Measurements from ENCODE around the gene MCF2L. TPM values are rescaled to one million over a fixed set of nuclear protein-coding genes. Genes with fewer than 3 reads are reported as not detected.

Gene MCF2L
- polyA plus RNA-seq, 2 donors, result 10.9 to 19.4 TPM

- H3K36me3 ChIP-seq (ENCODE audit: control insufficient read depth in 2 of 2, insufficient read depth in 2 of 2, low read length in 1 of 2), result no peaks in the 10 kb centered on the region
- WGBS, 2 donors, result 83 to 85% methylated on average over 11 of the region's 11 CpGs
- H3K4me3 ChIP-seq (ENCODE audit: low read depth in 1 of 2, low read length in 2 of 2), result no peak overlapping the region
- no peaks in the 10 kb centered on the region for H3K4me1 ChIP-seq (ENCODE audit: control insufficient read depth in 2 of 2, insufficient read depth in 2 of 2, low read length in 1 of 2)
- H3K27ac ChIP-seq (ENCODE audit: low read depth in 2 of 2, low read length in 1 of 2), result no peak overlapping the region
- peaks cover 0 to 2% of the 10 kb centered on the region in 2 donors for H3K27me3 ChIP-seq (ENCODE audit: control insufficient read depth in 1 of 2, insufficient read depth in 2 of 2, low read length in 2 of 2)
- peaks cover 0 to 3% of the 10 kb centered on the region in 2 donors for H3K9me3 ChIP-seq (ENCODE audit: control insufficient read depth in 2 of 2, insufficient read depth in 1 of 2, low read depth in 1 of 2, low read length in 1 of 2)
Measured at GRCh38 chr13:112977091-112977490, 8.1 kb downstream of the MCF2L start.

- 81 to 92% methylated on average over 10 of the region's 10 CpGs for WGBS, 2 donors
- peaks cover 0 to 2% of the 10 kb centered on the region in 2 donors for H3K27me3 ChIP-seq (ENCODE audit: control insufficient read depth in 1 of 2, insufficient read depth in 2 of 2, low read length in 2 of 2)
- no peak overlapping the region for H3K27ac ChIP-seq (ENCODE audit: low read depth in 2 of 2, low read length in 1 of 2)
- no peak overlapping the region for H3K4me3 ChIP-seq (ENCODE audit: low read depth in 1 of 2, low read length in 2 of 2)
- H3K36me3 ChIP-seq (ENCODE audit: control insufficient read depth in 2 of 2, insufficient read depth in 2 of 2, low read length in 1 of 2), result no peaks in the 10 kb centered on the region
- peaks cover 0 to 3% of the 10 kb centered on the region in 2 donors for H3K9me3 ChIP-seq (ENCODE audit: control insufficient read depth in 2 of 2, insufficient read depth in 1 of 2, low read depth in 1 of 2, low read length in 1 of 2)
- no peaks in the 10 kb centered on the region for H3K4me1 ChIP-seq (ENCODE audit: control insufficient read depth in 2 of 2, insufficient read depth in 2 of 2, low read length in 1 of 2)
Measured at GRCh38 chr13:112977525-112977924, 8.5 kb downstream of the MCF2L start.

- Histone ChIP-seq H3K36me3 (ENCODE audit: control insufficient read depth in 2 of 2, insufficient read depth in 2 of 2, low read length in 1 of 2) (no peaks in the 10 kb centered on the region), H3K4me3 (ENCODE audit: low read depth in 1 of 2, low read length in 2 of 2) (peak overlapping the region in 1 of 2 donors; percentile 43), H3K9me3 (ENCODE audit: control insufficient read depth in 2 of 2, insufficient read depth in 1 of 2, low read depth in 1 of 2, low read length in 1 of 2) (peaks cover 0 to 3% of the 10 kb centered on the region in 2 donors), H3K27ac (ENCODE audit: low read depth in 2 of 2, low read length in 1 of 2) (peak overlapping the region in 1 of 2 donors; percentile 34), H3K27me3 (ENCODE audit: control insufficient read depth in 1 of 2, insufficient read depth in 2 of 2, low read length in 2 of 2) (peaks cover 0 to 2% of the 10 kb centered on the region in 2 donors), H3K4me1 (ENCODE audit: control insufficient read depth in 2 of 2, insufficient read depth in 2 of 2, low read length in 1 of 2) (no peaks in the 10 kb centered on the region)
- 55 to 64% methylated on average over 25 of the region's 25 CpGs for WGBS, 2 donors
Measured at GRCh38 chr13:112978561-112979405, 9.8 kb downstream of the MCF2L start.

GRCh38 chr13:112979406-112979902, 10.4 kb downstream of the MCF2L start:
- Histone ChIP-seq H3K27me3 (ENCODE audit: control insufficient read depth in 1 of 2, insufficient read depth in 2 of 2, low read length in 2 of 2) (peaks cover 0 to 2% of the 10 kb centered on the region in 2 donors), H3K4me1 (ENCODE audit: control insufficient read depth in 2 of 2, insufficient read depth in 2 of 2, low read length in 1 of 2) (peaks cover 0 to under 1% of the 10 kb centered on the region in 2 donors), H3K4me3 (ENCODE audit: low read depth in 1 of 2, low read length in 2 of 2) (peak overlapping the region in 1 of 2 donors; percentile 43), H3K36me3 (ENCODE audit: control insufficient read depth in 2 of 2, insufficient read depth in 2 of 2, low read length in 1 of 2) (no peaks in the 10 kb centered on the region), H3K27ac (ENCODE audit: low read depth in 2 of 2, low read length in 1 of 2) (peak overlapping the region in 1 of 2 donors; percentile 34), H3K9me3 (ENCODE audit: control insufficient read depth in 2 of 2, insufficient read depth in 1 of 2, low read depth in 1 of 2, low read length in 1 of 2) (peaks cover 0 to 3% of the 10 kb centered on the region in 2 donors)
- WGBS, 2 donors, result 80 to 81% methylated on average over 24 of the region's 24 CpGs

- H3K36me3 ChIP-seq (ENCODE audit: control insufficient read depth in 2 of 2, insufficient read depth in 2 of 2, low read length in 1 of 2), result no peaks in the 10 kb centered on the region
- WGBS, 2 donors, result 52 to 68% methylated on average over 11 to 18 of the region's 18 CpGs
- peaks cover 0 to 3% of the 10 kb centered on the region in 2 donors for H3K9me3 ChIP-seq (ENCODE audit: control insufficient read depth in 2 of 2, insufficient read depth in 1 of 2, low read depth in 1 of 2, low read length in 1 of 2)
- peak overlapping the region in 1 of 2 donors; percentile 43 for H3K4me3 ChIP-seq (ENCODE audit: low read depth in 1 of 2, low read length in 2 of 2)
- H3K4me1 ChIP-seq (ENCODE audit: control insufficient read depth in 2 of 2, insufficient read depth in 2 of 2, low read length in 1 of 2), result peaks cover 0 to 5% of the 10 kb centered on the region in 2 donors
- peak overlapping the region; percentile 6 to 47 for H3K27ac ChIP-seq (ENCODE audit: low read depth in 2 of 2, low read length in 1 of 2)
- peaks cover 0 to 2% of the 10 kb centered on the region in 2 donors for H3K27me3 ChIP-seq (ENCODE audit: control insufficient read depth in 1 of 2, insufficient read depth in 2 of 2, low read length in 2 of 2)
Measured at GRCh38 chr13:112980434-112980833, 11.4 kb downstream of the MCF2L start.

- no peak overlapping the region for H3K27ac ChIP-seq (ENCODE audit: low read depth in 2 of 2, low read length in 1 of 2)
- H3K4me1 ChIP-seq (ENCODE audit: control insufficient read depth in 2 of 2, insufficient read depth in 2 of 2, low read length in 1 of 2), result peaks cover 0 to 5% of the 10 kb centered on the region in 2 donors
- 84 to 86% methylated on average over 20 of the region's 20 CpGs for WGBS, 2 donors
- H3K9me3 ChIP-seq (ENCODE audit: control insufficient read depth in 2 of 2, insufficient read depth in 1 of 2, low read depth in 1 of 2, low read length in 1 of 2), result peaks cover 0 to 5% of the 10 kb centered on the region in 2 donors
- H3K27me3 ChIP-seq (ENCODE audit: control insufficient read depth in 1 of 2, insufficient read depth in 2 of 2, low read length in 2 of 2), result peaks cover 0 to 2% of the 10 kb centered on the region in 2 donors
- peak overlapping the region in 1 of 2 donors; percentile 14 for H3K4me3 ChIP-seq (ENCODE audit: low read depth in 1 of 2, low read length in 2 of 2)
- no peaks in the 10 kb centered on the region for H3K36me3 ChIP-seq (ENCODE audit: control insufficient read depth in 2 of 2, insufficient read depth in 2 of 2, low read length in 1 of 2)
Measured at GRCh38 chr13:112981451-112981850, 12.4 kb downstream of the MCF2L start.

GRCh38 chr13:112982281-112983041, 13.4 kb downstream of the MCF2L start:
- Histone ChIP-seq H3K36me3 (ENCODE audit: control insufficient read depth in 2 of 2, insufficient read depth in 2 of 2, low read length in 1 of 2) (no peaks in the 10 kb centered on the region), H3K27ac (ENCODE audit: low read depth in 2 of 2, low read length in 1 of 2) (peak overlapping the region in 1 of 2 donors; percentile 11), H3K4me3 (ENCODE audit: low read depth in 1 of 2, low read length in 2 of 2) (no peak overlapping the region), H3K9me3 (ENCODE audit: control insufficient read depth in 2 of 2, insufficient read depth in 1 of 2, low read depth in 1 of 2, low read length in 1 of 2) (peaks cover 0 to 4% of the 10 kb centered on the region in 2 donors), H3K4me1 (ENCODE audit: control insufficient read depth in 2 of 2, insufficient read depth in 2 of 2, low read length in 1 of 2) (peaks cover 0 to 5% of the 10 kb centered on the region in 2 donors), H3K27me3 (ENCODE audit: control insufficient read depth in 1 of 2, insufficient read depth in 2 of 2, low read length in 2 of 2) (peaks cover 0 to 2% of the 10 kb centered on the region in 2 donors)
- 85 to 89% methylated on average over 32 to 33 of the region's 33 CpGs for WGBS, 2 donors

- peak overlapping the region in 1 of 2 donors; percentile 11 for H3K27ac ChIP-seq (ENCODE audit: low read depth in 2 of 2, low read length in 1 of 2)
- no peak overlapping the region for H3K4me3 ChIP-seq (ENCODE audit: low read depth in 1 of 2, low read length in 2 of 2)
- H3K9me3 ChIP-seq (ENCODE audit: control insufficient read depth in 2 of 2, insufficient read depth in 1 of 2, low read depth in 1 of 2, low read length in 1 of 2), result peaks cover 0 to 4% of the 10 kb centered on the region in 2 donors
- WGBS, 2 donors, result 78 to 79% methylated on average over 5 of the region's 5 CpGs
- H3K4me1 ChIP-seq (ENCODE audit: control insufficient read depth in 2 of 2, insufficient read depth in 2 of 2, low read length in 1 of 2), result peaks cover 0 to 5% of the 10 kb centered on the region in 2 donors
- no peaks in the 10 kb centered on the region for H3K36me3 ChIP-seq (ENCODE audit: control insufficient read depth in 2 of 2, insufficient read depth in 2 of 2, low read length in 1 of 2)
- peaks cover 0 to 2% of the 10 kb centered on the region in 2 donors for H3K27me3 ChIP-seq (ENCODE audit: control insufficient read depth in 1 of 2, insufficient read depth in 2 of 2, low read length in 2 of 2)
Measured at GRCh38 chr13:112983042-112983305, 14.0 kb downstream of the MCF2L start.

GRCh38 chr13:112983428-112984196, 14.6 kb downstream of the MCF2L start:
- WGBS, 2 donors, result 77 to 80% methylated on average over 27 of the region's 27 CpGs
- no peak overlapping the region for H3K4me3 ChIP-seq (ENCODE audit: low read depth in 1 of 2, low read length in 2 of 2)
- H3K27ac ChIP-seq (ENCODE audit: low read depth in 2 of 2, low read length in 1 of 2), result no peak overlapping the region
- H3K4me1 ChIP-seq (ENCODE audit: control insufficient read depth in 2 of 2, insufficient read depth in 2 of 2, low read length in 1 of 2), result peaks cover 0 to 5% of the 10 kb centered on the region in 2 donors
- peaks cover 0 to 2% of the 10 kb centered on the region in 2 donors for H3K27me3 ChIP-seq (ENCODE audit: control insufficient read depth in 1 of 2, insufficient read depth in 2 of 2, low read length in 2 of 2)
- no peaks in the 10 kb centered on the region for H3K36me3 ChIP-seq (ENCODE audit: control insufficient read depth in 2 of 2, insufficient read depth in 2 of 2, low read length in 1 of 2)
- peaks cover 0 to 4% of the 10 kb centered on the region in 2 donors for H3K9me3 ChIP-seq (ENCODE audit: control insufficient read depth in 2 of 2, insufficient read depth in 1 of 2, low read depth in 1 of 2, low read length in 1 of 2)

All from esophagus (tissue), 2 donors.